Kidney glomerular epithelial cell (primary cell): Measurements from ENCODE around the gene FBXW11.

Experiments
- DNase-seq: peaks from one replicate; lab custom pipeline; 2025; lab: John Stamatoyannopoulos, UW

Gene FBXW11

DNA sequence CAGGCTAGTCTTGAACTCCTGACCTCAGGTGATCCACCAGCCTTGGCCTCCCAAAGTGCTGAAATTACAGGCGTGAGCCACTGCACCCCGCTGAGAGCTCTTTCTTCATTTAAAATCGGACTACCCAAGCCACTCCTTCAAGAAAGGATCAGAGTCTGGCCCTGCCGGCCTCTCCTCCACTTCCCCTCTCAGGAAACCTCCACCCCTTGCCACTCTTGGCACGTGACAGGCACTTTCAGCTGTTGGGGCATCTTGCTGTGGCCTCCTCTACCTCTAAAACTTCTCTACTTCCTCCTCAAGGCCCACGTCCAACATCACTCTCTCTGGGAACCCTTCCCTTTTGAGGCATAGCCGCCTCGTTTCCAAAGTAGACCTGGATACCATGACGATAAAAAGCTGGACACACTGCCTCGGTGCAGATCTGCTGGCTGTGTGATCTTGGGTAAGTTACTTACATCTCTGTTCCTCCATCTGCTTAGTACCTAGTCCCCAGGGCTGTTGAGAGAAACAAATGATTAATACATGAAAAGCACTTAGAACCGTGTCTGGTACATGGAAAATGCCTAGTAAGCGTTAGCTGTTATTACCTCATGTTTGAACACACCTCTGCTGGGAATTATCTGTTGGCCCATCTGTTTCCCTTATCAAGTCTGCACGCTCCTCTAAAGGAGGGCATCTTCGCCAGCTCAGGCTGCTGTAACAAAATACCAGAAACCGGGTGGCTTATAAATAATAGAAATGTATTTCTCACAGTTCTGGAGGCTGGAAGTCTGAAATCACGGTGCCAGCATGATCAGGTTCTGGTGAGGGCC is 165.5 kb downstream of the FBXW11 start:
- no peak for DNase-seq

DNA sequence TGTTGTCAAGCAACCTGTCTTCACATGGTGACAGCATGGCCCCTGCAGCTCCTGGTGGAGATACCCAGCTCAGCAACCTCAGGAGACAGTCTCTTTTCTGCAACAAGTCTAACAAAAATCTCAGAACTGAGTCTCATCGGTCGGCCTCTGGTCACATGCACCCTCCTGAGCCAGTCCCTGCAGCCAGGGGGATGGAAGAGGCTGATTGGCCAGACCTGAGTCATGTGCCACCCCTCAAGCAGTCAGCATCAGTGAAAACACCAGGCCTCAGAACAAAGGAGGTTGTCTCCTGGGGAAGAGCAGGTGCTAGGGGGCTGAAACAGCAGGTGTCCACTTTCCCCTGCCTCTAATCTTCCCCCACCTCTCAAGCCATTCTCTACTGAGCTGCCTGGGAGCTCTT is 166.4 kb downstream of the FBXW11 start:
- DNase-seq: no peak

DNA sequence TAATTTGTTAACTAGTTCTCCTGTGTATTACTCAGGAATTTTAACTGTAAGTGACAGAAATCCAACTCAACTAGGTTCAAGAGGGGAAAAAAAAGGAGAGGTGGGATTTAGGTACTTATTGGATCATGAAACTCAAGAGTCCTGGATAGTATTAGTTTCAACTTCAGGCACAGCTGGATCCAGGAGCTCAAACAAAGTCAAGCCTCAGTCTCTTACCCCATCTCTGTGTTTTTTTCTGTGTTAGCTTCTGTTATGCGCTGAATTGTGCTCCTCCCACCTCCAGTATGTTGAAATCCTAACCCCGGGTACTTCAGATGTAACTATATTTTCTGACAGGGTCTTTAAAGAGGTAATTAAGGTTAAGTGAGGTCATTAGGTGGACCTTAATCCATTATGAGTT is 167.3 kb downstream of the FBXW11 start:
- DNase-seq: no peak

DNA sequence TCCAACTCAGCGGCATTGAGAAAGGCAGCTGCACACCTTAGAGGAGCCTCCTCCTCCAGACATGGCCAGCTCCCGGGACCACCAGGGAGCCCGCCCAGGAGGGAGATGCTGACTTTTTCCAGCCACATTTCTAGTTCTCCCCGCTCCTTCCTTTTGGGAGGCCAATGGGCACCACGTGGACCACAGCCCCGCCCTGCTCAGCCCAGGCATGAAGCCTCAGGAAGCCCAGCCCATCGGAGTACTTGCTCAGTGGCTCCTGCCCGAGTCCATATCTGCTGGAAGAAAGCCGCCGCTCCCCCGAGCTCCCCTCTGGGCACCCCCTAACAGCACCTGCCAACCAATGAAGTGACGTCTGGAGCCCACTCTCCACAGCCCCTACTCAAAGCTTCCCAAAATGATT is 168.4 kb downstream of the FBXW11 start:
- no peak for DNase-seq

DNA sequence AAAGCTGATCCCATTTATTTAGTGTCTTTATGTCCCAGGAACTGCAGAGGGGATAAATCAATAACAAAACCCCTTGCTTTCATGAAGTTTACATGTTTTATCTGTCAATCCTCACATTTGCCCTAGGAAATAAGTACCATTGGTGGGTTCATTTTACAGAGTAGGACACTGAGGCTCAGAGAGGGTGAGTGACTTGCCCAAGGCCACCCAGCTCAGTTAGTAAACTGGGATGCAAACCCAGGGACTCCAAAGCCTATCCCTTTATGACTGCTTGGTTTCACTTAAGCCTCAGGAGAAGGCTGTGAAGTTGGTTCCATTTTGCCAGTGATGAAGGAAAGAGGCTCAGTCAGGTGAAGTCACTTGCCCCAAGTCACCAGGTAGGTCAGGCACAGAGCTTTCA is 168.9 kb downstream of the FBXW11 start:
- DNase-seq: no peak

DNA sequence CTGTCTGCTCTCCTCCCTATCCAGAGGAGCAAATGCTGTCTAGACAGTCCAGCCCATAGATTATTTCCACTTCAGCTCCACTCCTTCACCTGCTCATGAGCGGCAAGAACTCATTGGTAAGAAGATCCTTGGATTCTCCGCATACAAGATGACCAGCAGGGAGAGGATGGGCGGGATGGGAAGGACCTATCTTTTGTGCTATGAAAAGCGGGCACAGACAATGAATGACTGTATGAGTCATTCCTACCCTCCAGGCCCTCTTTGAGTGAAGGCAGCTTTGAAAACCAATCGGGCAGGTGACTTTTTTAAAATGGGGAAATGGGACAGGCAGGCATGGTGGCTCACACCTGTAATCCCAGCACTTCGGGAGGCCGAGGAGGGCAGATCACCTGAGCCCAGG is 171.4 kb downstream of the FBXW11 start:
- no peak for DNase-seq

DNA sequence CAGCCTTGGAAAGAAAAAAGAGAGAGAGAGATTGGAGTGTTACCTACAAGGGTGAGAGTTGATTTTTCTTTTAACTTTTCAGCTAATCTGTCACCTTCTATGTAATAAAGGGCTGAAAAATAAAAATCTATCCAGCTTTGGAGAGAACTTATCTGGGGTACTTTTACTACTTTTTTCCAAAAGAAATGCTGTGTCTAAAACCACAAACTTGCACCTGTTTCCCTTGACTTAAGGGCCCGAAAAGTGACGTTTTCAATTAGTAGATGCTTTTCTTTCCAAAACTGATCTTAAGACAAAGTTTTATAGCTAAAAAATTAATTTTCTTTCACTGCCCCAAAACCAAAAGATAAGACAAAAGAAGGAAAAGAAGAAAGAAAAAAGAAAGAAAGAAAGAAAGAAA is 172.0 kb downstream of the FBXW11 start:
- no peak for DNase-seq

DNA sequence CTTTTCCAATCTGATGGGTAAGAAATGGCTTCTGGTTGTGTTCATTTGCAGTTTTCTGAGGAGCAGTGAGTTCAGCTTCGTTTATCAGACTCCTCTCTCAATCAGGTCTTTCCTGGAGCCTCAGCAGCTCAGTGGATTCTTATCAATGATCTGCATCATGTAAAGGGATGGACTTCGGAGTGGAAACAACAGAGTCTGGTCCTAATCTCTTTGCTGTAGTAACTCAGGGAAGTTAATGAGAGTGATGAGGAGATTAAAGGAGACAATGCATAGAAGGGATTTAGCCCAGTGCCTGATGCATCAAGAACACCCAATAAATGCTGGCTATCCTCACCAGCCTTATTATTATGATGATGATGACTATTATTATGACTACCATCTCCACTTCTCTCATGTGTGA is 173.7 kb downstream of the FBXW11 start:
- no peak for DNase-seq

DNA sequence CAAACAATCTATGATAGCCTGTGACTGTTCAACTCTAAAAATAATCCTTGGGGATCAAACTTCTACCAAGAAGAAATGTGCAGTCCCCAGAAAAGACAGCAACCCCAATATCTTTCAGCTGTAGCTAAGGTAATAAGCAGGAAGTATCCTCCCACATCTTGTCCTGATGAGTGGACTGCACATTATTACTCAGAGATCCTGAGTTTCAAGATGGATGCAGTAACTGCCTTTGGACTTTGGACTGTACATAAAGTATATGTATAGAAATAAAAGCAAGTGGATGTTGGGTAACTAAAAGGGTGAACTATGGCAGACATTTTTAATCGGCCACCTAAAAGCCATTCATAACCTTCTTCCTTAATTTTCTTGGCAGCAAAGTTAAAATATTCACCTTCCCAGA is 175.8 kb downstream of the FBXW11 start:
- DNase-seq: no peak

DNA sequence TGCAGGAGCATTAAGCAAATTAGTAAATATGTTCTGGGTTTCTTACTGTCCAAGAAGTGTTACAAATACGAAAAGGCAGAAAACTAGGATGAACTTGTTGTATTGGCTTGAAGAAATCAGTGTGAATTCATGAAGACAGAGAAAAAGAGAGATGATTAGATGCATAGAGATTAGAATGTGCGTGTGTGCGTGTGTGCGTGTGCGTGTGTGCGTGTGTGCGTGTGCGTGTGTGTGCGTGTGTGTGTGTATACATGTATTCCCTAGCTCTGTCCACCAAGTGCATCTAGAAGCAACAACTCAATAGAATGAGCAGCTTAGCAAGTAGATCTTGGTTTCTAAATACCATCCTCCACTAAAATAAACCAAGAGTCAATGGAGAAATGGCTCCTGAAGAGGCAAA is 179.3 kb downstream of the FBXW11 start:
- no peak for DNase-seq

DNA sequence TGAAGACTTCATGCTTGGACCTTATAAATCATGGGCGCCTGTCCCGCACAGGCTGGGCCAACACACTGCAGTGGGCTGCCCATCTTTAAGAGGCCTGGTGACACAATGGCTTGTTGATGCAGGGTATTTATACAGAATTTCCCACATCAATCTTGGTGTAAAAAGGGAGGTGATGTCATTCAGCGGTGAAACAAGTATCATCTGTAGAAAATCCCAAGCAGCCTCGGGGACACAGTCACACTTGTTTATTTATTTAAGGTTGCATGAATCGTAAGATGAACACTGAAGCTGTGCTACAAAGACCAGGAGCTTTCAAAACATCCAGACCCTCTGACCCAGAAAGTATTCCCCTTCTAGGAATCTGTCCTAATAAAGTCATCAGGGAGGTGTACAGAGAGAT is 180.3 kb downstream of the FBXW11 start:
- peak; percentile 11 for DNase-seq

DNA sequence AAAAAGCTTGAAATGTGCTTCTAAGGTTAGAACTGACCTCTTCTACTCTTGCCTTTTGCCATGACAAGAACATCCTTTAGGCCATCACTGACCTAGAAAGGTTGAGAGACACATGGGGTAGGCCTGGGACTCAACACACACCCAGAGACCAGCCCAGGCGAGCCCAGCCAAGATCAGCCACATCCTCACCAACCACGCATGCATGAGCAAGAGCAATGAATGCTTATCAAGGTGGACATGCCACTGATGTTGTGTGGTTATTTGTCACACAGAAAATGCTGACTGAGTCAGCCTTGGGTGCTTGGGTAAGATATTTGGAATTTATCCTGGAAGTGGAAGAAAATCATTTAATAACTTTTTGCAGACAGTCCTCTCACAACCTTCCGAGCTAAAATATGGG is 181.4 kb downstream of the FBXW11 start:
- DNase-seq: no peak

DNA sequence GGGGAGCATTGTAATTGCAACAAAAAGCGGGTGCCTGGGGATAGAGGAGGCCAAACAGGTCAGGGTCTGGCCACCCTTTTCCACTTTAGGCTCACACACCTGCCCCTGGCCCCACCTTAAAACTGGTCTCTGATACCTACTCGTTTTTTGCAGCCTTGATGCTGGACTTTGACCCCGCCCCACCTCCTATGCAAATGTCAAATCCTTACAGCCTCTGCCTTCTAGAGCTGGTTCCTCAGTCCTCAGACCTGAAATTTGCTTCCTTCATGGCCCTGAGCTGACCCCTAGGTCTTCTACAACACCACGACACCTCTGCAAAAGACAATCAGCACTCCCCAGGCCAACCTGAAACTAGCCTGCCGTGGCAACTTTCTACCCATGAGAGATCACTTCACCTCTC is 183.2 kb downstream of the FBXW11 start:
- no peak for DNase-seq

DNA sequence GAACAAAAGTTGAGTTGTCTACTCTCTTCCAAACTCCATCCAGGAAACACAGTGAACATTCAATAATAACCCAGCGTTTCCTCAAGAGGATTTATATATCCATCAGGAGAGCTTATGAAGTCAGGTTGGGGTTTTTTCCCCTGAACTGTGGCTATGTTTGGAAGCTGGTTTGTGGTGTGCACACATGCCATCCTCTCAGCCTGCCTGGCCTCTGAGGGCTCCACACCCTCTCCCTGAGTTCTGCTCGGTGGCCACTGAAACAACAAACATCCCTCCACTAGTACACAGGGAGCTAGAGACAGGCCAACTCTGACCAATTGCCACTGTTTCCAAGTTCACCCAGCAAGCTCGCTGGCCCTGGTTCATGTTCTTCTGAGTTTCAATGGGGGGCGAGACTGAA is 185.2 kb downstream of the FBXW11 start:
- no peak for DNase-seq

DNA sequence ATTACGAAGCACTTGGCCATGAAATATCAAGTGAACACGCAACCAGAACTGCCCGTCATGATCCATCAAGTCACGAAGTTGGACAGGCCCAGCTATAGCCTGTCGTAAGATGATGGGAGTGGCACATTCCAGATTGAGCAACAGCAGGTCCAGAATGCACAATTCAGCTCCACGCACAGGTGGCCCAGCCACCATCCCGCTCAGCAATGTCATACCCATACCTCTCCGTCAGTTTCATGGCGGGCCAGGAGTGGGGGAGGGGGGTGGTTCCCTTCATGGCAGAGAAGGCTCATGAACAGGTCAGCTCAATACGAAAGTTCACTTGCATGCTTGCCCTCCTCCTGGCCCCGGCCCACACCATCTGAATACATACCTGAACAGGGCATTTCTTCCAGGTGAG is 185.9 kb downstream of the FBXW11 start:
- DNase-seq: no peak

DNA sequence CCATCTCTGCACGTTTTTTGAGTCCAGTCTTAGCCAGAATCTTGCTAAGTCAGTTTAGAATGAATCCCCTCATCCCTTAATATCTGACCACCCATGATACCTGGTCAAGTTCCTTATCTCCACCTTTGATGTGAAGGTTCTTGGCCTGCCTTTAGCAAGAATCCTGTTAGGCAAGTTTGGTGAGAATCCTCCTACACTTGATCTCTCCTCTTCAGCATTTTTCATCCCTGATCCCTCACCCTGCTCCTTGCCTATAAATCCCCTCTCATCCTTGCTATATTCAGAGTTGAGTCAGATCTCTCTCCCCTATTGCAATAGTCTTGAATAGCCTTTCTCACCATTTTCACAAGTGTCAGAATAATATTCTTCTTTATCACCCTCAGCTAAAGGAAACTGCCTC is 189.8 kb downstream of the FBXW11 start:
- no peak for DNase-seq

DNA sequence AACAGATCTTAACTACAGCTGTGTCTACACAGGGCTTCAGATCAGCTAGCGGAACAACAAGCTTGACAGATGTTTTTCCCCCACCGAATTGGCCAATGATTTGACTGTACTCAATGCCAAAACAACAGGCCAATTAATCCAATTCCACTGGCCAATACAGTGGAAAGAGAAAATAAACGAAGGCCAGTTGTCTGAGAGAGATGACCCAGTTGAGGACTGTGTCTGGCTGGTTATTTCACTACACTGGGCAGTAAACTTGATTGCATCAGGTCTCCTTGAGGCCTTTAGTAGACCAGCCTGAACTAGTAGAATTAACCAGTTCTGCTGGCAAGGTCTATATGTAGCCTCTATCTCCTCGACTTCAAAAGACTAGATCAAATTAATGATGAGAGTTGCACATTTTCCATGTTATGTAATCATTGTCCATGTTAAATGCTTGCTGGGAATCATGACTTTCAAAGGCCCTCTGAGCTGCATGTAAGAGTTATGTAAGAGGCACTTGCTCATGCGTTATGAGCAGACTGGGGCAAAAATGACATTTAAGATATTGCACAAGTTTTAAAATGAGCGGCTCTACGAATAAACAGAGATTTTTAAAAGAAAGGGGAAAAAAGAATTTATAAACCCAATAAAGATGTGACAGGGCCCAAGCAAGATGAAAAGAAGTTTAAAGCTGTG is 192.5 kb downstream of the FBXW11 start:
- DNase-seq: no peak

DNA sequence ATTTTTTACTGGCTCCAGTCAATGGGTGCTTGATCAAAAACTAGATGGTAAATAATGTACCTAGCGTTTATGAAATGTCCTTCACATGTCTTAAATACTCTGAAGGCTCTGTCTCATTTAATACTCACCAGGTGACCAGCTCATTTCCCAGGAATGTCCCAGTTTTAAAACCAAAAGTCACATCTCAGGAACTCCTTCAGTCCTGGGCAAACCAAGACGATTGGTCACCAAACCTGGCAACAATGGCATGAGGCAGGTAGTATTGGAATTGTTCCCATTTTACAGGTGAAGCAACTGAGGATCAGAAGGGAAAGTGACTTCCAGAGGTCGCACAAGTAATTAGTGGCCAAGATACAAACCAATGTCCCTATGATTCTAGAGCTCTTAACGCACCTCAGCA is 193.2 kb downstream of the FBXW11 start:
- no peak for DNase-seq
